Skeletal muscle cell (primary cell): ENCODE measurements around the gene S100A16.
"Not testable (repeated sequence)": the region's sequence is repeated elsewhere in the genome, so short reads cannot be mapped to it uniquely, and the experiment has no call there.

Experiments used
- DNase-seq: peaks from one replicate; pipeline ENCODE4 v3.0.0-alpha.2; 2010; ENCODE audit warnings: low read depth
- H3K4me3 ChIP-seq: 2 replicates; pipeline ENCODE4 v1.5.1; 2011; ENCODE audit warnings: low read depth, mild to moderate bottlenecking, control low read depth, low read length, moderate library complexity

Gene S100A16

GRCh38 chr1:153598309-153599172, 14.4 kb downstream of the S100A16 start:
- peak; percentile 56 for DNase-seq
- H3K4me3 ChIP-seq = no peak overlapping the region

- DNase-seq = no peak
- no peak overlapping the region for H3K4me3 ChIP-seq
These were observed 15.7 kb downstream of the S100A16 start for GRCh38 chr1:153597206-153597605.

GRCh38 chr1:153592748-153593147, 20.2 kb downstream of the S100A16 start:
- no peak overlapping the region for H3K4me3 ChIP-seq
- DNase-seq = no peak

GRCh38 chr1:153588482-153588881, 24.5 kb downstream of the S100A16 start:
- no peak for DNase-seq

GRCh38 chr1:153588033-153588432, 24.9 kb downstream of the S100A16 start:
- not testable (repeated sequence) for H3K4me3 ChIP-seq, DNase-seq

More at GRCh38 chr1:153588482-153588881, 24.5 kb downstream of the S100A16 start:
- H3K4me3 ChIP-seq = no peak overlapping the region

- H3K4me3 ChIP-seq = no peak overlapping the region
- DNase-seq = no peak
These were observed 25.6 kb downstream of the S100A16 start for GRCh38 chr1:153587314-153587713.

- no peak for DNase-seq
- no peak overlapping the region for H3K4me3 ChIP-seq
These were observed 26.6 kb downstream of the S100A16 start for GRCh38 chr1:153586347-153586746.

- no peak for DNase-seq
- no peak overlapping the region for H3K4me3 ChIP-seq
These were observed 27.9 kb downstream of the S100A16 start for GRCh38 chr1:153585006-153585405.

GRCh38 chr1:153583976-153584375, 29.0 kb downstream of the S100A16 start:
- no peak overlapping the region for H3K4me3 ChIP-seq
- DNase-seq = no peak

GRCh38 chr1:153583514-153583913, 29.4 kb downstream of the S100A16 start:
- H3K4me3 ChIP-seq, DNase-seq: not testable (repeated sequence)

GRCh38 chr1:153582836-153583235, 30.1 kb downstream of the S100A16 start:
- not testable (repeated sequence) for DNase-seq, H3K4me3 ChIP-seq

- no peak overlapping the region for H3K4me3 ChIP-seq
- no peak for DNase-seq
These were observed 34.0 kb downstream of the S100A16 start for GRCh38 chr1:153578936-153579335.

- H3K4me3 ChIP-seq = no peak overlapping the region
- no peak for DNase-seq
These were observed 34.4 kb downstream of the S100A16 start for GRCh38 chr1:153578490-153578889.

GRCh38 chr1:153577624-153578051, 35.3 kb downstream of the S100A16 start:
- H3K4me3 ChIP-seq = no peak overlapping the region
- DNase-seq = no peak

GRCh38 chr1:153577138-153577537, 35.8 kb downstream of the S100A16 start:
- H3K4me3 ChIP-seq = no peak overlapping the region
- no peak for DNase-seq

- not testable (repeated sequence) for H3K4me3 ChIP-seq, DNase-seq
These were observed 37.4 kb downstream of the S100A16 start for GRCh38 chr1:153575497-153575896.

GRCh38 chr1:153575081-153575491, 37.9 kb downstream of the S100A16 start:
- H3K4me3 ChIP-seq, DNase-seq: not testable (repeated sequence)

GRCh38 chr1:153573351-153573750, 39.6 kb downstream of the S100A16 start:
- H3K4me3 ChIP-seq = no peak overlapping the region
- no peak for DNase-seq

GRCh38 chr1:153572569-153573015, 40.3 kb downstream of the S100A16 start:
- peak; percentile 61 for DNase-seq
- H3K4me3 ChIP-seq = no peak overlapping the region

GRCh38 chr1:153571706-153572105, 41.2 kb downstream of the S100A16 start:
- H3K4me3 ChIP-seq = no peak overlapping the region
- no peak for DNase-seq

GRCh38 chr1:153570874-153571273, 42.1 kb downstream of the S100A16 start:
- no peak for DNase-seq
- no peak overlapping the region for H3K4me3 ChIP-seq
